Measurements from ENCODE around the gene ATXN7L1. TPM values are rescaled to one million over a fixed set of nuclear protein-coding genes. Genes with fewer than 3 reads are reported as not detected.
"Not testable (repeated sequence)": the region's sequence is repeated elsewhere in the genome, so short reads cannot be mapped to it uniquely, and the experiment has no call there.

ATXN7L1 gene
- total RNA-seq, 1 experiment from 2014 or later, result 38.5 TPM

GRCh38 chr7:105792488-105793370 lies 83.7 kb downstream of the ATXN7L1 start (continued):
- no peak for TF ChIP-seq ARID4B (CRISPR knock-in tag; IDR thresholded peaks at IDR 0.05; ENCODE audit: borderline replicate concordance)
- TF ChIP-seq ETV6 (CRISPR knock-in tag; IDR thresholded peaks at IDR 0.05), result no peak

- Mint-ChIP-seq H3K36me3 (peaks cover 18% of the 10 kb centered on the region), H3K27me3 (ENCODE audit: low read depth) (no peaks in the 10 kb centered on the region), H3K27ac (peak overlapping the region; percentile 71; the same call in 1 of the 2 replicates), H3K4me1 (peaks cover 46% of the 10 kb centered on the region), H3K4me3 (no peak overlapping the region), H3K9me3 (0 out of 2 replicates have a peak, but pooled peaks cover 2% of the 10 kb centered on the region)
- no peak for TF ChIP-seq JUN (CRISPR knock-in tag; IDR thresholded peaks at IDR 0.05)
- TF ChIP-seq, protein P1, sequence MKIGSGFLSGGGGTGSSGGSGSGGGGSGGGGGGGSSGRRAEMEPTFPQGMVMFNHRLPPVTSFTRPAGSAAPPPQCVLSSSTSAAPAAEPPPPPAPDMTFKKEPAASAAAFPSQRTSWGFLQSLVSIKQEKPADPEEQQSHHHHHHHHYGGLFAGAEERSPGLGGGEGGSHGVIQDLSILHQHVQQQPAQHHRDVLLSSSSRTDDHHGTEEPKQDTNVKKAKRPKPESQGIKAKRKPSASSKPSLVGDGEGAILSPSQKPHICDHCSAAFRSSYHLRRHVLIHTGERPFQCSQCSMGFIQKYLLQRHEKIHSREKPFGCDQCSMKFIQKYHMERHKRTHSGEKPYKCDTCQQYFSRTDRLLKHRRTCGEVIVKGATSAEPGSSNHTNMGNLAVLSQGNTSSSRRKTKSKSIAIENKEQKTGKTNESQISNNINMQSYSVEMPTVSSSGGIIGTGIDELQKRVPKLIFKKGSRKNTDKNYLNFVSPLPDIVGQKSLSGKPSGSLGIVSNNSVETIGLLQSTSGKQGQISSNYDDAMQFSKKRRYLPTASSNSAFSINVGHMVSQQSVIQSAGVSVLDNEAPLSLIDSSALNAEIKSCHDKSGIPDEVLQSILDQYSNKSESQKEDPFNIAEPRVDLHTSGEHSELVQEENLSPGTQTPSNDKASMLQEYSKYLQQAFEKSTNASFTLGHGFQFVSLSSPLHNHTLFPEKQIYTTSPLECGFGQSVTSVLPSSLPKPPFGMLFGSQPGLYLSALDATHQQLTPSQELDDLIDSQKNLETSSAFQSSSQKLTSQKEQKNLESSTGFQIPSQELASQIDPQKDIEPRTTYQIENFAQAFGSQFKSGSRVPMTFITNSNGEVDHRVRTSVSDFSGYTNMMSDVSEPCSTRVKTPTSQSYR (CRISPR knock-in tag; IDR thresholded peaks at IDR 0.05), result peak; percentile 36; the same call in 1 of the 2 replicates
- POLR2A ChIA-PET, result no interaction called here
- no peak for DNase-seq (ENCODE audit: low spot score)
- ATAC-seq, result peak; percentile 79
- CTCF ChIA-PET, result interaction anchor here (0.6 to 1.2 kb wide), 3 partner anchors 26 to 112 kb away, joined by 3 read pairs; no protein-coding TSS in a partner anchor
These were observed 84.5 kb downstream of the ATXN7L1 start for GRCh38 chr7:105791926-105792325.

DNA sequence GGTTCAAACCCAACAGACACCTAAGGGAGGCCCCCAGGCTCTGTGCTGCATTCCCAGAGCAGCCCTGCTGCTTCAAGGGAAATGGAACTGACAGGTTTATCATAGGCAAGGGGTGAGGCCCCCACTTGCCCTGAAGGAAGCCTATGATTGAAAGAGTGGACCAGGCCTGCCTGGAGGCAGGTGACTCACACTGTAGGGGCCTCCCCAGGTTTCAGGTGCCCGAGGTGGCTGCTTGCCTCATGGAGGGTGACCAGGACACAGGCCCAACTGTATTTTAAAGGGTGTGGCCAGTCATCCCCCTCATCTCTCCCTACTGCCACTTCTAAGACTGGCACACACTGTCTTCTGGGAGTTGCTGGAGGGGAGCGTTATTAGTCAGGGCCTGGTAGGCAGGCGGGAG lies 85.4 kb downstream of the ATXN7L1 start:
- Mint-ChIP-seq H3K4me1 (peaks cover 42% of the 10 kb centered on the region), H3K36me3 (peaks cover 18% of the 10 kb centered on the region), H3K27me3 (ENCODE audit: low read depth) (no peaks in the 10 kb centered on the region), H3K27ac (no peak overlapping the region), H3K4me3 (no peak overlapping the region), H3K9me3 (0 out of 2 replicates have a peak, but pooled peaks cover 2% of the 10 kb centered on the region)
- TF ChIP-seq ATF1 (CRISPR knock-in tag; IDR thresholded peaks at IDR 0.05) (no peak), MXD4 (CRISPR knock-in tag; IDR thresholded peaks at IDR 0.05; ENCODE audit: borderline replicate concordance) (no peak), ATF2 (CRISPR knock-in tag; IDR thresholded peaks at IDR 0.05; ENCODE audit: borderline replicate concordance, low read depth) (no peak)
- DNase-seq (ENCODE audit: low spot score) (no peak), ATAC-seq (no peak)
- POLR2A ChIA-PET, result no interaction called here
- CTCF ChIA-PET, result interaction anchor here (1.2 kb wide), 2 partner anchors 25 to 30 kb away, joined by 3 read pairs; no protein-coding TSS in a partner anchor

- H3K9me3 Mint-ChIP-seq; DNase-seq (ENCODE audit: low spot score); H3K27ac Mint-ChIP-seq; POLR2A ChIA-PET; H3K4me3 Mint-ChIP-seq; CTCF ChIA-PET; ATAC-seq; H3K27me3 Mint-ChIP-seq (ENCODE audit: low read depth): not testable (repeated sequence)
- Mint-ChIP-seq H3K36me3 (peaks cover 18% of the 10 kb centered on the region), H3K4me1 (peaks cover 41% of the 10 kb centered on the region)
These were observed 85.9 kb downstream of the ATXN7L1 start for GRCh38 chr7:105790452-105790851.
